GM12864 (cell line): ENCODE results near the gene RUFY3.
A peak's percentile ranks its signal among the peaks of the same experiment; 100 is the strongest.
"Not testable (repeated sequence)": the region's sequence is repeated elsewhere in the genome, so short reads cannot be mapped to it uniquely, and the experiment has no call there.

Experiments used
- DNase-seq: peaks from one replicate; pipeline ENCODE4 v3.0.0-alpha.2; 2011; ENCODE audit warnings: low read depth
- H3K4me3 ChIP-seq: 2 replicates; pipeline ENCODE4 v1.5.1; 2011; ENCODE audit warnings: mild to moderate bottlenecking, low read depth, low read length, control low read depth
- CTCF ChIP-seq: IDR thresholded peaks from 2 replicates; pipeline ENCODE4 v1.5.1; 2011; ENCODE audit warnings: low read depth, mild to moderate bottlenecking, moderate library complexity, low read length, control low read depth, inconsistent platforms; ENCODE audit errors: missing control alignments

Gene RUFY3

GRCh38 chr4:70700712-70701111, 21.1 kb upstream of the RUFY3 start:
- no peak for TF ChIP-seq CTCF
- no peak for DNase-seq
- no peak overlapping the region for H3K4me3 ChIP-seq

GRCh38 chr4:70701271-70701670, 20.5 kb upstream of the RUFY3 start:
- TF ChIP-seq CTCF, result no peak
- no peak for DNase-seq
- no peak overlapping the region for H3K4me3 ChIP-seq

- not testable (repeated sequence) for DNase-seq
These were observed 19.2 kb upstream of the RUFY3 start for GRCh38 chr4:70702592-70702991.

GRCh38 chr4:70703619-70704214, 18.0 kb upstream of the RUFY3 start:
- DNase-seq, result no peak
- TF ChIP-seq CTCF, result no peak
- peak overlapping the region; percentile 83 for H3K4me3 ChIP-seq

More at GRCh38 chr4:70702592-70702991, 19.2 kb upstream of the RUFY3 start:
- H3K4me3 ChIP-seq, result not testable (repeated sequence)

GRCh38 chr4:70704215-70704930, 17.4 kb upstream of the RUFY3 start:
- DNase-seq, result no peak
- H3K4me3 ChIP-seq, result peak overlapping the region; percentile 83
- TF ChIP-seq CTCF, result peak; percentile 47

GRCh38 chr4:70704931-70705182, 16.9 kb upstream of the RUFY3 start:
- DNase-seq, result no peak
- peak overlapping the region; percentile 83 for H3K4me3 ChIP-seq
- TF ChIP-seq CTCF, result no peak

GRCh38 chr4:70705183-70706043, 16.4 kb upstream of the RUFY3 start:
- TF ChIP-seq CTCF, result no peak
- peak overlapping the region; percentile 83 for H3K4me3 ChIP-seq
- DNase-seq, result no peak
